Measurements from ENCODE around the gene AP3S1.

AP3S1 gene

DNA sequence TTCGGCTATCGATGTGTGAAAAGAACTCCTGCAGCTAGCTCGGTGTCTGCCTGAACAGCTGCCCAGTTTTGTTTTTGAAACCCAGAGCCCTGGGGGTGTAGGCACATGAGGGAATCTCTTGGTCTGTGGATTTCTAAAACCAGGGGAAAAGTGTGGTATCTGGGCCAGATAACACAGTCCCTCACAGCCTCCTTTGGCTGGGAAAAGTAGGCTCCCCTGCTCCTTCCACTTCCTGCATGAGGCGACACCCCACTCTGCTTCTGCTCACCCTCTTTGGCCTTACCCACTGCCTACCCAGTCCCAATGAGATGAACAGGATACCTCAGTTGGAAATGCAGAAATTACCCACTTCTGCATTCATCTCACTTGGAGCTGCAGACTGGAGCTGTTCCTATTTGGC, 15.8 kb upstream of the AP3S1 start:
- DNase-seq: no peak

GRCh38 chr5:115829913-115830312, 11.8 kb upstream of the AP3S1 start:
- no peak for DNase-seq

- peak; percentile 22 for DNase-seq
Observed at GRCh38 chr5:115831163-115831768, 10.5 kb upstream of the AP3S1 start.

DNA sequence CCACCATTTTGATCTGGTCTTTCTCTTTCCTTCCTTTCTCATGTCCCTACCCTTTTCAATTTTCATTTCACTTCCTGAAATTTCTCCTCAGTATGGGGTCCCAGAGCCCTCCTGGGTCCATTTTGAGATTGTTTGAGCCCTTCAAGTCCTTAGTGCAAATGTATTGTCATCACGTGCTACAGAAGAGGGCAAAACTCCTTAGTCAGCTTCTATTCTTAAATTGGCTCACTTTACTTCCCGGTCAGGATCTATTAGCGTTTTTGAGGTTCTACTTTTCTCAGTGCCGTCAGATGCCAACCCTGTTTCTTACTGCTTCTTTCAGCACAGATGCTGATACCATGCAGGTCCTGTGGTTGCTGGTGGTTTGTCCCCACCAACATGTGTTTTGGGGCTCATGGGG, 6.3 kb upstream of the AP3S1 start:
- DNase-seq: no peak

DNA sequence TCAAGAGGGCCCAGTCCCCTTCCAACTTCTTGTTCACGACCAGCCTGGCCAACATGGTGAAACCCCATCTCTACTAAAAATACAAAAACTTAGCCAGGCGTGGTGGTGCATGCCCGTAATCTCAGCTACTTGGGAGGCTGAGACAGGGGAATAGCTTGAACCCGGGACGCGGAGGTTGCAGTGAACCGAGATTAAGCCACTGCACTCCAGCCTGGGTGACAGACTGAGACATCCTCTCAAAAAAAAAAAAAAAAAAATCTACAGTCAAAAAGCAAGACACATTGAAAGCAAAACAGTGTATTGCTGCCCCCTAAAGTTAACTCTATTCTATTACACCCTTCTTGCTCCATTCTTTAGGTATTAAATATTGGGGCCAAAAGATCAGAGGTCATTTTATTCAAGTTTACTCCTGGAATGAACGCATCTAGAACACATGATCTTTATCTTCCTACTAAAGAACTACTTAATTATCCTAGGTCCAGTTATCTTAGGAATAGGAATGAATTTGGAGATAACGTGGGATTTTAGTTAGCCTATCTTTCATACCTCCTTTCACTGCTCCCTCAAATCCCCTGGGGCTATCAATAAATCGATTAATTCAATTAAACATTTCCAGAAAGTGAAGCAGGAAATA, 2.7 kb upstream of the AP3S1 start:
- peak; percentile 31 for DNase-seq

- DNase-seq: no peak
Observed at GRCh38 chr5:115840873-115841272, 862 bp upstream of the AP3S1 start.

DNA sequence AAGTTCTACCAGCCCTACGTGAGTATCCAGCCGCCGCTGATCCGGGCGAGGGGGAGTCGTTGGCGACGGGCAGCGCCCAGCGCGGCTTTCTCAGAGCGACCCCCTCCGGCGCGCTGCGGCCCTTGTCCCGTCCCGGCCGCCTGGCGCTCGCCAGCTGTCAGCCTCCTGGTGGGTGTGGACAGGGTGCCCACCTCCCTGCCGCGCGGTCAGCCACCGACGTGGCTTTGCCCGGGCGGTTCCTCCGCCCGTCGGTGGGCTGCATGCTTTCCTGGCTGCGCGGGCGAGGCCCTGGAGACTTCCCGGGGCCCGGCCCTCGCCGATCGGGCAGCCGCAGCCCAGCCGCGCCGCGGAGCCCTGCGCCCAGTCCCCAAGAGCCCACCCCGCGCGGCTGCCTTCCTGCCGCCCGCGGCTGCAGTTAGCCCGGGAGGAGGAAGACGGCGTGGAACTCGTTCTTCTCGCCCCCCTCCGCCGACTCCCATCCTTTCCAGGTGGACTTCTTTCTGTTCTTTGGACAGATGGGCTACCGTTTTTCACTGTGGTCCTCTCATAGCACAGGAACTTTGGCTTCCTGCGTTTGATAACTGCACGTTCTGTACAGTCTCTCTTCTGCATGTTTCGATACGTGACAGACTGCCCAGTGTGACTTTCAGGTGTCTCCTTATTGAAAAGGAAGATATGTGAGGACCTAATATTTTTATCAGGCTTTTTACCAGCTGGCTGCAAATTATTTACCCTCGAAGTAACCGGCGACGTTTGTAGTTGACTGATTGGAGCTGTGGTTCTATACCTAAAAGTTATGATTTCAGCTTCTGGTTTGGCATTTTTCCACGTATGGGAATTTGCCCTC, 577 bp downstream of the AP3S1 start:
- DNase-seq: peak; percentile 74

DNA sequence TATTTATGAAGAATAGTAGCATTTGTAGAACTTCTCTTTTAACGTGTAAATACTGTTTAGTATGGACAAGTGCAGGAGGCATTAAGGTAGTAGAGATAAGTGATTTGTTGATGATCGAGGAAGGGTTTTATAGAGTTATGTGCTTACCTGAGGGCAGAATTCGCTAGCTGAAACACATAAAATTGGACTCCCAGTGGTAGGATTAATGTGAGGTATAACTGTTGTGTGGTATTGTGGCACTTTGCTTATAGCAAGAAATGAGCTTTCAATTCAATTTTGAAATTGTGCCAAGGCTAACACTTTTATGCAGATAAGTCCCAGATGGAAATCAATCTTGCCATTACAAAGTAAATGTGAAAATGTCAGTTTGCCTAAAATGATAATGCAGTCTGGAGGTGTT, 1.2 kb downstream of the AP3S1 start:
- no peak for DNase-seq

GRCh38 chr5:115843444-115844130, 1.9 kb downstream of the AP3S1 start:
- DNase-seq: no peak

DNA sequence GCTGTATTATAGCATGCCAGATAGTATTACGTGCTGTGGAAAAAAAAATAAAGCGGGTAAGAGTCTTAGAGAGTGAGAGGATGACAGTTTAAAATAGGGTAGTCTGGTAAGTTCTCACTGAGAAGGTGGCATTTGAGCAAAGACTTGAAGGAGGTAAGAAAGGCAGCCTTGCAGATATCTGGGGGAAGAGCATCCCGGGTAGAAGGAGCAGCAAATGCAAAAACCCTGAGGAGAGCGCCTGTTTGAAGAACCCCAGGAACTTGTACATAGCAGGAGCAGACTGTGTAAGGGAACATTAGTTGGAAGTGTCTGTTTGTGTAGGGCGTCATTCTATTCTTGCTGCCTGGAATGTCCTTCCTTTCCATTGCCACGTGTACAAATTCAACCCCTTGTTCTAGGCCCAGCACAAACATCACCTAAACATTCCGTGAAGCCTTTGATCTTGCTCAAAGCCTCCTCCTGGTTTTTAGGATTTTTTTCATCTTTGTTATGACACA, 2.6 kb downstream of the AP3S1 start:
- DNase-seq: no peak

GRCh38 chr5:115847290-115847689, 5.6 kb downstream of the AP3S1 start:
- no peak for DNase-seq

- DNase-seq: no peak
Observed at GRCh38 chr5:115849258-115849798, 7.6 kb downstream of the AP3S1 start.

GRCh38 chr5:115850744-115851416, 9.1 kb downstream of the AP3S1 start:
- DNase-seq: no peak

GRCh38 chr5:115854139-115854538, 12.4 kb downstream of the AP3S1 start:
- no peak for DNase-seq

GRCh38 chr5:115855959-115856358, 14.2 kb downstream of the AP3S1 start:
- no peak for DNase-seq

DNA sequence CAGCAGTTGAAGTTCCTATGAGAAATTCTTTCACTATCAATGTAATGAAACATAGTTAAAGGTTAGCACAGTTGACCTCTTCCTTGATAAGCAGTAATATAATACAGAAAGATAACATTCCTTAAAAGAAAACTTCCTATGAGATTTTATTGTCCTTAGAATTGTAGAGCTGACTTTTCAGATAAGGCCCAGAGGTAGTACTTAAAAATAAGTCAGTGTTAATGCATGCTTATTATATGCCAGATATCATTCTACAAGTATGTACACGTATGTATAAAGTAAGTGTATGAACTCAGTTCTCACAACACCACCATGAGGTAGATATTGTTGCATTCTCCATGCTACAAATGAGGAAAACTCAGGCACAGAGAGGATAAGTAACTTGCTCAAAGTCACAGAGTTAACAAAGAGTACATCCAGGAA, 15.3 kb downstream of the AP3S1 start:
- no peak for DNase-seq

DNA sequence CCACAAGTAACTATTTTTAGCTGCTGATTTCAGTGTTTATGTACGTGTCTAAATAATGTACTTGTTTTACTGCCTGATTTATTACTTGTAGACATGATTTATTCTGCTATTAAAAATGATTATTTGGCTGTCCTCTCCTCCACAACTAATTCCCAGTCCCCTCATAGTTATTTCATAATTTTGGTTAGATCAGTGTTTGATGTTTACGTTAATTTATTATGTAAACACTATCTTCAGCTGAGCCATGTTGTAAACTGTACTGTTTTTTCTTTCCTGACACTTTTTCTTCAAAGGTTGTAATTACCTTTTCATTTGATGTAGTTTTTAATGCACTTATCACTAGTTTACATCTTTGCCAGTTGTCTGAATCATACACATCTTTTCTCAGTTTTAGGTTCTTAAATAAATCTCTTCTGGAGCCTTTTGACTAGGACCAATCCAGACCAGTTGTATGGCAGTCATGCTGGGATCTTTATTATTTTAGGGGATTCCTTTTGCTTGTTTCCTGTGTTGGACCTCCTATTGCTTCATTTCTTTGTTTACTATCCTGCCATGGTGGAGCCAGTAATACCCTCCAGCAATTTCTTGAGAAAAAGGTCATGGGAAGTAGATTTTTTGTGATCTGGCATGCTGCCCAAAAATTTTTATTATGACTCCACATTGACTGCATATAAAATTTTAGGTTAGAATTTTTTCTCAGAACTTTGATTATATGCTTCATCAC, 16.1 kb downstream of the AP3S1 start:
- DNase-seq: peak; percentile 4

DNA sequence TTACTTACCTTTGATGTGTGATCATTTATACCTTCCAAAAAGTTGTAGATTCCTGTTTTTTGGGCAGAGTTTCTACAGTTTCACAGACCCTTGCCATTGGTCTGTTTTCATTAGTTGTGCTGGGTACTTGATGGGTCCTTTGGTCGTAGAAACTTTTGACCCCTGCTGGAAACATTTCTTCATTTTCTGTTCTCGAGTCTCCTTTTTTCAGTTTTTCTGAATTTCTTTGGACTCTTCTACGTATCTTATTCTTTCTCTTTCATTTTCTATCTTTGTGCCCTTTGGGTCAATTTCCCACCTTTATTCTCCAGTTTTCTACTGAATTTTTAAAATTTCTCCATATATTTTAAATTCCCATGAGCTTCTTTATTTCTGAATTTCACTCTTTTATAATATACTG, 16.7 kb downstream of the AP3S1 start:
- no peak for DNase-seq

- no peak for DNase-seq
Observed at GRCh38 chr5:115859378-115859777, 17.6 kb downstream of the AP3S1 start.

- DNase-seq: no peak
Observed at GRCh38 chr5:115869256-115869795, 27.6 kb downstream of the AP3S1 start.

DNA sequence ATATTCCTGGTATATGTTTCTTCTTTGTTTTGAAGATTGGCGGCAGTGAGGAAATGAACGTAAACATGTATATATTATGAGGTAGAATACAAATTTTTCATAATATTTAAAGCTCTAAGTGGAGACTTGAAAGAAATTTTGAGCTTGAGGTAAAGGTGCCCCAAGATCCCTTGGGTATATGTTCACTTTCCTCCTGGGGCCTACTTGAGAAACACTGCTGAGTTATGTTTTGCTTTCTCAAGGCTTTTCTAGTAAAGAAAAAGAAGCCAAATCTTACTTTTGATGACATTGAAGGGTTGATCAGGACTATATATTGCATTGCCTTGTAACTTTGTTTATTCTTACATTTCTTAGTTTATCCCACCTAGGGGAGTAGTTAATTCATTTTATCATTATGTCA, 30.7 kb downstream of the AP3S1 start:
- DNase-seq: no peak

Data from OCI-M1 (cell line).